IPS DF 19.7 (cell line): Measurements from ENCODE around the gene ADCY2.
"Not testable (repeated sequence)": the region's sequence is repeated elsewhere in the genome, so short reads cannot be mapped to it uniquely, and the experiment has no call there.

Source experiments
- DNase-seq: peaks from one replicate; pipeline ENCODE4 v3.0.0-alpha.2; 2013; ENCODE audit warnings: low read depth, low spot score

The ADCY2 gene

DNA sequence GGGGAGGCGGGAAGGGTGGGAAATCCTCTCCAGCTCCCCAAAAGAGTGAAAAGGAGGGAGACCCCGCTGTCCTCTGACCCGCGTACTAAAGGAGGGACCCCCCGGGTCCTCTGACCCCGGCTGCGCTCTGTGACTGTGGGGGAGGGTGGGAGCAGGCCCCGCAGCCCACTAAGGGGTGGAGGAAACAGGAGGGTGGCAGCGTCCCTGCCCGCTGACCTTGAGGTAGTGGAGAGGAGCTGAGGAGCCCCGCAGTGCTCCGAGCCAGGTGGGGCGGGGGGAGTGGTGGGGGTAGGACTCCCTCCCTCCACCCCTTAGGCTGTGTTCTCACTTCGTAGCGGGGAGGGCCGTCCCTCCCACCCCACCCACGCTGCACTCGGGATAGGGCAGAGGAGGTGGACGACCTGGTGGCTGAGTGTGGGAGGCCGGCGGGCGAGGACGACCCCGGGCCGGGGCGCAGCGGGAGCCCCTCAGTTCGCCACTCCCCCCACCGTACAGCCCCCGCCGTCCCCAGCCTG is 449 bp upstream of the ADCY2 start:
- no peak for DNase-seq

DNA sequence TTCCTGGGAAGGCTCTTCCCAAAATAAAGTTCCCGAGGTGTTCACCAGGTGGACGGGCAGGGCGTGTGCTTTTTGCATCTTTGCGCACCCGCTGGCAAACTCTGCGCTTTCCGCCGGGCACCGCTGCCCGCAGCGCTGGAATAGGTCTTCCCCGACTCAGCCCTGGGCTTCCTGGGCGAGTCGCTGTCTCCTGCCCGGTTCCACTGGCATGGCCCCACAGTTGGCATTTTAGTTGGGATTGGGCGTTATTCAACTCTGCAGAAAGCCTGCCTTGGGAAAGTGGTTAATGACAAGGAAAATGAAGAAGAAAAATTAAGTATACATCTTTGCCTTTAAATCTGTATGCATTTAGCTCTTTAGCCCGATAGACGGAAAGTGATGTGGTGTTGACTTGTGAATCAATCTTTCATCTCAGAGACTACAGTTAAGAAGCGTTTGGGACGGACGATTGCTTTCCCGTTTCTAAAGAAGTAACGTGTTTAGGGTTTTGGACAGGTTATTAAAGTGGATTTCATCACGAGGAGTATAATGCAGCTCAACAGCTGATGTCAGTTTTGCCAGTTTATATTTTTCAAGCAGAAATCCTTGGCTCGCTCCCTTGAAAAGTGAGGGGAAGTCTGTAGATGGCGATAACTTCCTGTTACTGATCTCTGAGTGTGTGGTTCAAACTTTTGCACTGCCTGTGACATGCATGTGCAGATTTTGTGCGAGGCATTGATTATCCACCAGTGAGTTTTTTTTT is 946 bp downstream of the ADCY2 start:
- DNase-seq, result no peak

DNA sequence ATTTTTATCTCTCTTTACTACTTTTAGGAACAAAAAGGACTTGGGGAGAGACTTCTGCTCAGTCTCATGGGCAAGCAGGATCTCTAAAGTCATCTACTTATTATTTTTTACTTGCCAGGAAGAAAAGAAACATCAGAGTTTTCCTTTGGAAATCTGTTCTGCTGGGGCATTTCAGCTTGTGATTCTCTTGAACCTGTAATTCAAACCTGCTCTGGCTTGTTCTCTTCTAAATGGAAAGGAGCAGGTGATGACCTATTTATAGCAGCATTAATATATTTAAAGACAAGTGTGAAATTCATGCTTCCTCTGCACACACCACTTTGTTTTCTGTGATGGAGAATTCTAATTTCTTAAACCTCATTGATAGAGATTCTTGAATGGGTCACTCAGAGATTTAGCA is 2.0 kb downstream of the ADCY2 start:
- no peak for DNase-seq

DNA sequence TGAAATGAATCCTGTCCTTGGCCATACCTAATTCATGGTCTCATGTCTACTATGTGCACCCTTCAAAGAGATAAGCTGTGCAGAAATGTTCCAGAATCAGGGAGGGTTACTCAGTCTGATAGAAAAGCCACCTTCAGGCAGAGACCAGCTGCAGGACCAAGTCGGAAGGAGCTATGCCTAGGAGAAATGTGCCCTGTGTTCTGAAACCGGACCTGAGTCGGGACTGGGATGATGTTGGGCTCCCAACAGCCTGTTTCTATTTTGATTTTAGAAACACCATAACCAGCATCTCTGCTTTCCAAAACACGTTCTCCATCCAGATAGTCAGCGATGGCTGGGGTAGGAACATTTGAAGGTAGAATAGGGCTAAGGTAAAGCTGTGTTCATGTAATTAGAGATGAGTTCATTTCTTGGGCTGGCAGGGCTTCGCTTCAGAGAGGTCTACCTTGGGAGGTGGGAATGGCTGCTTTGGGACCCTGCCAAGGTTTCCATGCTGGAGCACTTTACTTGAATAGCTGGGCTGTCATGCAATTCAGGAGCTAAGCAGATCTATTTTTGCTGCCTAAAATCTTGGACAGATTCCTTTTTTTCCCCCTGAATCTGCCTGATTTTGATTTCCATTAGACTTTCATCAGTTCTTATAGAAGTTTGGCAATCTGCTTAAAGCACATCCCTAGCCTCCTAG is 2.8 kb downstream of the ADCY2 start:
- DNase-seq, result no peak

DNA sequence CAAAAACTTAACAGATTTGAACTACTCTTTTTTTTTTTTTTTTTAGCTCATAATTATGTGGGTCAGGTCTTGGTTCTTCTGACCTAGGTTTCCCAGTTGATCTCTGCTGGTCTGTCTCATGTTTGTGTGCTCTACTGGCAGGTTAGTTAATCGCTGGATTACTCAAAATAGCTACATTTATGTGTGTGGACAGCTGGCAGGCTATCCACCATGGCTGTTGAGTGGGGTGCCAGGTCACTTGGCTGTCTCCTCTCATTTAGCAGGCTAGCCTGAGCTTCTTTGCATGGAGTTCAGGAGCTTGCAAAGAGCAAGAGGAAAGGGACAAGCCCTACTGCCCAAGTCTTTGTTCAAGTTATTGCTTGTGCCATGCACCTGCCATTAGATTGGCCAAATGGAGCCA is 9.3 kb downstream of the ADCY2 start:
- no peak for DNase-seq

DNA sequence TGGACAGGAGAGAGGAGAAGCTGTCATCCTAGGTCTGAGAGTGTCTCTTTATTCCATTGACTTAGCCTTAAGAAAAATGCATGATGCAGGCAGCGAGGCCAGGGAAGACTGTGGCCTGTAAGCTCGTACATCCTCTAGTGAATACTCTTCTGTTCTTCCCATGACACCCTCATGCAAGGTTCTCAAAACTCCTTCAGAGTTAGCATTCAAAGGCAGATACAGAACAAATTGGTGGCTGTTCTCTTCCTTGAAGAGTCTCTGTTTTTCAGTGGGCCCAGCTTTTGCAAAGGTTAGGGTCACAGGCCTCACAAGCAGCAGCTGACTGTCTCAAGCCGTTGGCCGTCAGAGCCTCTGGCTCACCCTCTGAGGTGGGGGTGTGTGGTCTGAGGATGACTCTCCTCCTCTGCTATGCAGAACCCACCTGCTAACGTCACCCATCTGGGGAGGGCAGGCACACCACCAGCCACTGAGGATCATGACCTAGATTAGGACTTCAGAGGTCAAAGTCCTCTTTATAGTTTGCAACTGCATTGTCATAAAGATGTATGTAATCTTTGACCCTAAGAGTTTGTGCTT is 15.1 kb downstream of the ADCY2 start:
- DNase-seq, result no peak

DNA sequence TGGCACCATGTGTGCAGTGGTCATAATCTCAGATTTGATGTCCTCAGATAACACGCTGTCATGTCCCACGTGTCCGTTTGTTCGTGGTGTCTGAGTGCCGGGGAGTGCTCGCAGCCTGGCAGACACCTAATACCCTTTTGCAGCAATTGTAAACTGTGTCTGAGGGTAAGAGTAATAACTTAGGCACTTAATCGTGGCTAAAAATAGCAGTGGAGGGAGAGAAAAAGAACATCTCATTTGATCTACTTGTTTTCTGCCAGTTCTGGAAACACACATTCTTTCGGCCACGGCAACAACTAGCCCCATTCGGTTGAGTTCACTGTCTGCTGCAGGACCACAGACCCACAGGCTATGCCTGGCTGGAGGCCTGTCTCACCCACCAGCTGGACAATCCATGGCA is 16.5 kb downstream of the ADCY2 start:
- no peak for DNase-seq

DNA sequence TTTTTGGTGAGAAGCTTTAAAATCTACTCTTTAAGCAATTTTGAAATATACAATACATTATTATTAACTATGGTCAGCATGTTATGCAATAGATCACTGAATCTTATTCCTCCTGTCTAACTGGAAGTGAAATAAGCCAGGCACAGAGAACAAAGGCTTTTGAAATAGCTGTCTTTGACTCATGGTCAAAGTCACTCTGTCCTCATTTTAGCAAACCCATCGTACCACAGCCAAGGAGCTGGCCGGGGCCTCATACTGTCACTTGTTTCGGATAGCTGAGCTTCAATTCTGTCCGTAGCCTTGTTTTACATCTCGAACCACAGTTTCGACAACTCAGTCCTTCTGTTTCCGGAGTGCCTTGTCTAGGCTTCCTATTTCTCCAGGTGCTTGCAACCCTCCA is 19.2 kb downstream of the ADCY2 start:
- no peak for DNase-seq

DNA sequence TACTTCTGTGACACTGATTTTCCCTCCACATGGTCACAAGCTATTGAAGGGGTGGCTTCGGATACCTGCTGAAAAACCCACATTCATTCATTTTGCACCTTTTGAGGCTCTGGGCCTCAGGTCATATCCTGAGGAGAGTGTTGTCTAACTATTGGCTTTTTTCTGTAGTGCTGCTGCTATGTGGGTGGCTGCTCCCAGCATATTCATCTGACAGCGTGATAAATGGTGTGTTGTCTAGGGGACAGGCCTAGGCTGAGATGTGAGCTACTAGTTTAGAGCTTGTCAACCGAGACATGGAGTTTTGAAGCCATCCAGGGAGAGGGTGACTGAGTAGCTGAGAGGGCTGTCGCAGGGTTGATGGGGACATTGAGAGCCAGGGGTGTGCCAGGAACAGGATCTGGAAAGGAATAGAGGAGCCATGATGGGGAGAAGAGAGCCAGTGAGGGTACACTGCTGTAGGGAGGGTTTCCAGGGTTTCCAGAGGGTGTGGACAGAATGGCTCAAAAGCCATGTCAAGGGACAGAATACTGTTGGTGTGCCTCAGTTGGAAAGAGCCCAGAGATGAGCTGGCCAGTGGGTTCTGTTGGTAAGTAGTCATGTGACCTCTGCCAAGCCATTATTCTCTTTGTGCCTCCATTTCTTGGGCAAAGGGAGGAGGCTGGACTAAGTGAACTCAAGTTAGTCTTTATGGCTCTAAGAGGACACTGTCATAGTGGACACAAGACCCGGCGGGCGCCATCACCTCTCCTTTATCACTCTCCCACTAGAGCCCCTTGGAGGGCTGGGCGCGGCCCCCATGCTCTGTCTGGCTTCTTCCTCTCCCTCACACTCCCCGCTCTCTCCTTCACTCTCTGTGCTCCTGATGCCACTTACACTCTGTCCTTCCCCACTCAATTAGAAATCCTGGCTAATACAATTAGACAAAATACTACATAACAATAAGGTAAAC is 19.9 kb downstream of the ADCY2 start:
- DNase-seq, result no peak

DNA sequence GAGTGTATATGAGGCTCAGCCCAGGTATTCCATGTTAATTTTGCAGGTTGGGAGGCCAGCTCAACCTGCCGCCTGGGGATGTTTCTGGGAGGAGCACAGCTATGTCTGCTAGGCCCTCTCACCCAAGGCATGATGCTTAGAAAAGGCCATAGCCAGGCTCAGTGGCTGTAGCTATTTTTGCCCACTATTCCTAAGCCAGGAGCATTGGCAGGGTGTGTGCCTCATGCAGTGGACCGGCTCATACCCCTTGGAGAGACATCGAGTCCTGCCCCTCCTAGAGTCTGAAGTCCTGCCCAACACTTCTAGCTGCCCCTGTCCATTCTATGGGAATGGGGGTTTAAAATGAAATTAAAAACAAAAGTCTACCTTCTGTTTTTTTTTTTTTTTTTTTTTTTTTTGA is 22.3 kb downstream of the ADCY2 start:
- DNase-seq, result no peak

DNA sequence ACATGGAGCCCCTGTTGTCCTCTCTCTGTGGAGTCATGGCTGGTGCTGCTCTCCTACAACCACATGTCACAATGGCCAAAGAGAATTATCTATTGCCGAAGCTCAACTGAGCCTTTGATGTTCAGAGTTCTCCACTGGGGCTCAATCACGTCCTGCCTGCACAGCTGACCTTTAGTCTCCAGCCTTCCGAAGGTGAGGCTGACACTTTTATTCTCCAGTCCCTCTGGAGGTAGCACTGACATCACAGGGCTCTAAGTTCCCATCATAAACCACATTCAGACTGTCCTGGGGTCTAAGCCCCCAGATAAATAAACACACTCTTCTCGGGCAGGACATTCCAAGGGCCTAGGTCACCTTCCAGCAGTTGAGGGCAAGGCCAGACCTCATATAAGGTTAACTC is 23.4 kb downstream of the ADCY2 start:
- no peak for DNase-seq

DNA sequence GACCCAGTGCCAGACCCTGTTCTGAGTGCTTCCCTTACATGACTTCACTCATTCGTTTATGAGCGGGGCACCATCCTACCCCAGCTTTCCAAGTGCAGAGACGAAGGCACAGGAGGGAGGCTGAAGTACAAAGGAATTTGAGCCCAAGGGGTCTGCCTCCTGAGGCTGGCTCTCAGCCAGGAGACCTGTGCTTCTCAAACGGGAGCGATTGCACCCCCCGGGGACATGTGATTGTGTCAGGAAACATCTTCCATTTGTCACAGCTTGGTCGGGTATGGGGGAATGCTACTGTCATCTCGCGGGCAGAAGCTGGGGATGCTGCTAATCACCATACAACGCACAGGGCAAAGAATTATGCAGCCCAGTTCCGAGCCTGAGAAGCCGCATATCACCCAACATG is 23.9 kb downstream of the ADCY2 start:
- DNase-seq, result no peak

DNA sequence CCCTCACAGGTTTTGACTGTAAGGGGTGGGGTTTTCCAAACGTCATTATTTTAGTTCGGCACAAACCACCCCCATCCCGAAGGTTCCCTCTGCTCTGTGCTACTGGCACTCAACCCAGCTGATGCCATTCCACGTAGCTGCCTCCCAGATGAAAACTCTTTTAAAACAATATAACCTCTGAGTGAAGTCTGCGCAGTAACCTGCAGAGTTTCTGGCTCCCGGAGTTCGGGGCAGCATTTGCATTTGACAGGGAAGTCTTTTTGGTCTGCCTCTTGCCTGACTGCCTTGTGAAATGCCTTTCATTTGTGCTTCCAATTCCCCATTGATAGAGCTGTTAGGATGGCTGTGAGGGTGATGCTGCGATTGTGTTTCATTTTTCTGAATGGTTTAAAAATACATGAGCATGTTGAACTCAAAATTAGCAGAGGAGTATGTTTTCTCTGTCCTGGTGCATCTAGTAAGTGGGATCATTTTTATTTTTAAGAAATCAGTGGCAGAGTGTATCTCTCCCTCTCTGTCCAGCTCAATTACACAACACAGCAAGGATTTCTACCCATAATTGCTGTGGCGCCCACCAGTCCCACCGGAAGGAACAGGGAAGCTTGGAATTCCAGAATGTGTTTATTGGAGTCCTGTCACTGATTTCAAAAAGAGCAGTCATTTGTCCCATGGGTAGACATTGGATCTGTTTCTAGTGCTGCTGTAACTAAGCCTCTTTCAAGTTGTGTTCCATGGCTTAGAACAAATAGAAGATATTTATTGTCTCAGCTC is 24.8 kb downstream of the ADCY2 start:
- peak; percentile 42 for DNase-seq

DNA sequence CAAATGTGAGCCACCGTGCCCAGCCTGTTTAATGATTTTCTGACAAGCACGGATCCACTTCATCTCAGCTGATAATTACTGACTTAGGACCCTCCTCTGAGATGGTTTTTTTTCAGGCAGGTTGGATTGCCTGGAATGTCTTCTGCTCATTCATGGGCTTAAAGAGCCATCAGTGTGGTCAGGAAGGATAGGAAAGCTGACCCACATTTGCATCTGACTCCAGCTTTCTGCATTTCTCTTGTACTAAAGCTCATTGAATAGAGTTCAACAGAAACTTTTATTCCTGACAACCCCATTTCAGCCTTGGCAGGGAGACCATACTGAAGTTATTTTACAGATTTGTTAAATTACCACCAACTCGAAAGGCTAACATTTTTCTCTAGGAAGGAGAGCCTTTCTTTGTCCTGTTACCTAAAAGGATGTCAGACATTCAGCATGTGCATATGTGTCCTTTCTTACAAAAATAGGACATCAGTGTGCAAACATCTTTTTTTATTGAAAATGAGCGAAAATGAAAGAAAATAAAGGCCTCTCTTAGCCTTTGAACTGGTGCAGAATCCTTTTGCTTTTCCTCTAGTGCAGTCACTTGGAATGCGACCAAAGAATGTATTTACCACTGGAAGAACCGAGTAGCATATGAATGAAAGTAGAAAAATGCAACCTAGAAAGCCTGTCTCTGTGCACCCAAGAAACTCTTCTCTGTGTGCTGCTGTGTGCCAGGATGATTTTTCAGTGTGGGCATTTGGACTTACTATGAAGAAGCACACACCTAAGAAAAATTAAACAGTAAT is 26.6 kb downstream of the ADCY2 start:
- no peak for DNase-seq

DNA sequence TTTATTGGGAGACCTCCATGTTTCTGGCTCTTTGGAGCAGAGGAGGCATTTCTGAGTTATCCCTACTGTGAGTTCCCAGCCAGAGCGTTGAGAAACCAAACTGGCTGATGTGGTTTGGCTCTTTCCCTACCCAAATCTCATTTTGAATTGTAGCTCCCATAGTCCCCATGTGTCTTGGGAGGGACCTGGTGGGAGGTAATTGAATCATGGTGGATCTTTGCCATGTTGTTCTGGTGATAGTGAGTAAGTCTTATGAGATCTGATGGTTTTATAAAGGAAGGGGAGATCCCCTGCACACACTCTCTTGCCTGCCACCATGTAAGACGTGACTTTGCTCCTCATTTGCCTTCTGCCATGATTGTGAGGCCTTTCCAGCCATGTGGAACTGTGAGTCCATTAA is 27.3 kb downstream of the ADCY2 start:
- not testable (repeated sequence) for DNase-seq

DNA sequence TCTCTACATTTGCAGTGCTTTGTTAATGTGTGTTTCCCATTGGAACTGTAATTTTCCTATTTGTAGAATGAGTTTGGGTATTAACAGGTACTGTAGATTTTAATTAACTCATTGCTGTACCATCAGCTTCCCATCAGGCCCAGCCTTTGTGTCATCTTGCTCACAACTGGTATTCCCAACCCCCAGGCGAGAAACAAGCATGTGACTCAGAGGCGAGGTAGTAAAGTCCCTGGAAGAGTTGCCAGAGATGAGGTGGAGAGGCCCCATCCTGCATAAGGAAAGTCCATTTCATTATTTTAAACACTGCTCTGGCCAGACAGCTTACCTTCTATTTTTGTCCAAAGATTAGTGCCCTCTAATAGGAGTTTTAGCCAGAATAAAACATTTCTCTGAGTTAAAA is 29.9 kb downstream of the ADCY2 start:
- no peak for DNase-seq

DNA sequence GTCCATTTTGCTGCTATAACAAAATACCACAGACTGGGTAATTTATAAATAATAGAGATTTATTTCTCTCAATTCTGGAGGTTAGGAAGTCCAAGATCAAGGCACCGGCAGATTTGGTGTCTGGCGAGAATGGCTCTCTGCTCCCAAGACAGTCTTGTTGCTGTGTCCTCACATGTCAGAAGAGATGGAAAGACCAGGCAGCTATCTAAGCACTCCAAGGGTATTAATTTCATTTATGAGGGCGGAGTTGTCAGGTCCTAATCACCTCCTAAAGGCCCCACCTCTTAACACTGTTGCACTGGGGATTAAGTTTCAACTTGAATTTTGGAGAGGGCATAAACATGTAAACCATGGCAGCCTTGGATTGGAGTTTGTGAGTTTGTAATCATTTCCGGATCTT is 30.3 kb downstream of the ADCY2 start:
- DNase-seq, result no peak

DNA sequence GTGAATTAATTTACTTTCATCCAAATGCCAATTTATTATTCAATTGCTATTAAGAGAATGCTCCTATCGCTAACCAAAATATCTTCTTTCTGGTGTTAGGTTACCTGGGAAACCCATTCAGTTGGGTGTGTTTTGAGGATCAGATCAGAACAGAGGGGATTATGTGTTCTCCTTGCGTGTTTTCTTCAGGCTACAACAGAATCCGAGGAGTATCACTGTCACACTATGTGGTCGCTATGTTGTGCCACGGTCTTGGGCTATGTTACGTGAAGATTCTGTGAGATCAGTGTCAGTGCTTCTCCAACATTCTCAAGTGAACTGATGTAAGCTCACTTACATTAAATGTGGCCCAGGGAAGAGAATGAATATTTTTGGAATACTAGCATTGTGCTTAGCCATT is 39.0 kb downstream of the ADCY2 start:
- DNase-seq, result no peak

DNA sequence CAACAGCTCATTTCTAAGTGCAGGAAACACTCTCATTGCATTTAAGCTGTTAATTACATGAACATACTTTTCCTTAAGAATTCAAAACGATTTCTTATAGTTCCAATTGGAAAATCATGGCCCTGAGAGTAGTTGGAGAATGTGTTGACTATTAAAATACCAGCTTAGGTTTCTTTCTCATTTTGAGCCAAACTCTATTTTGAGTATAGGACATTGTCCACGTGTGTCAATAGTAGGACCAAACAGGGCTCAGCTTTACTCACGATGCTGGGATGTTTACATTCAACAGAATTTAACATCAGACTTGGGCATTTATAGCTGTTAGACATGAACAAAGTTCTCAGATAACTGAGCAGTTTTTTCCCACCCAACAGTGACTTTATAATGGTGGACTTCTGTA is 39.6 kb downstream of the ADCY2 start:
- no peak for DNase-seq

DNA sequence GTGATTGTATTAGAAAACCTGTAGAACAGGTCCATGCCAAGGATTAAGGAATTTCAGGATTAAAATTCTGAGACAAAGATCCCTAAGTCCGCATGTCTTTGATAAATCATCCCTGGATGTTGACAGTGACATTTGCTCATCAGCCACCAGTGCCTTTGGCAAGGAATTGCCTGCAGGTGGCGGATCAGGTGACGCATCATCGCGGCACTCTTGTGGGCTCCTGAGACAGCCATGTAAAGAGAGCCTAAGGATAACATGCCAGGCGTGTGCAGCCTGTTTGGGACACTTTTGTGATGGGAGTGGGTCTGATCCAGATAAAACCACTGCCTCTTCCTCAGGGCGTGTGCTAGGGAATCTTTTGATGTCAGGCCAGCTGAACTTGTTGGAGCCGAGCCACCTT is 40.6 kb downstream of the ADCY2 start:
- DNase-seq, result no peak
